CD4-positive, CD25-positive, alpha-beta regulatory T cell (primary cell): ENCODE results near the gene ETV1. TPM values are rescaled to one million over a fixed set of nuclear protein-coding genes. Genes with fewer than 3 reads are reported as not detected.

ENCODE experiments used
- ATAC-seq, 2 donors: fragments of 150-1000 bp; cut with Tn5 transposase; one replicate each; pipeline ENCODE4 v1.10.0; 2021; ENCODE audit warnings: low read depth in 2 of 2, moderate number of reproducible peaks in 2 of 2, moderate library complexity in 1 of 2
- DNase-seq, 3 donors: peaks; one replicate each; pipeline versions ENCODE4 v3.0.0 to v3.0.0-alpha.2; 2012 to 2022; ENCODE audit warnings: mixed read lengths in 1 of 3
- H3K27ac ChIP-seq: one replicate; pipeline ENCODE4 v1.7.0; 2013; ENCODE audit warnings: mild to moderate bottlenecking, low read length; ENCODE audit not compliant: insufficient read depth, poor library complexity, severe bottlenecking
- H3K27me3 ChIP-seq: one replicate; pipeline ENCODE4 v1.7.0; 2013; ENCODE audit warnings: low read length; ENCODE audit not compliant: control insufficient read depth, insufficient read depth
- H3K36me3 ChIP-seq: one replicate; pipeline ENCODE4 v1.7.0; 2013; ENCODE audit warnings: mild to moderate bottlenecking, low read length, moderate library complexity; ENCODE audit not compliant: control insufficient read depth, insufficient read depth
- H3K4me1 ChIP-seq: 2 replicates; pipeline ENCODE4 v1.7.0; 2013; ENCODE audit warnings: mild to moderate bottlenecking, low read length; ENCODE audit not compliant: insufficient read depth, control insufficient read depth, poor library complexity, severe bottlenecking
- H3K4me3 ChIP-seq: one replicate; pipeline ENCODE4 v1.7.0; 2013; ENCODE audit warnings: low read depth, mild to moderate bottlenecking, low read length, moderate library complexity
- H3K9me3 ChIP-seq, 2 experiments: 1 replicate in 1 of 2; 2 replicates in 1 of 2; pipeline ENCODE4 v1.7.0; 2013; ENCODE audit warnings: low read length in 2 of 2, mild to moderate bottlenecking in 1 of 2, moderate library complexity in 1 of 2; ENCODE audit not compliant: control insufficient read depth in 2 of 2
- H3K27ac Mint-ChIP-seq, 3 donors: one replicate each; pipeline ENCODE4 v1.8.0; 2020 to 2022; ENCODE audit warnings: mild to moderate bottlenecking in 3 of 3, mixed read lengths in 3 of 3, moderate library complexity in 2 of 3
- H3K27me3 Mint-ChIP-seq: one replicate; pipeline ENCODE4 v1.8.0; 2022; ENCODE audit warnings: mild to moderate bottlenecking, mixed read lengths
- H3K36me3 Mint-ChIP-seq: one replicate; pipeline ENCODE4 v1.8.0; 2020; ENCODE audit warnings: mixed read lengths
- H3K4me1 Mint-ChIP-seq, 4 donors: one replicate each; pipeline ENCODE4 v1.8.0; 2020 to 2022; ENCODE audit warnings: mixed read lengths in 4 of 4, mild to moderate bottlenecking in 1 of 4
- H3K4me3 Mint-ChIP-seq, 4 donors: one replicate each; pipeline ENCODE4 v1.8.0; 2020 to 2022; ENCODE audit warnings: mild to moderate bottlenecking in 4 of 4, mixed read lengths in 4 of 4, moderate library complexity in 3 of 4
- H3K9me3 Mint-ChIP-seq, 7 donors: one replicate each; pipeline ENCODE4 v1.8.0; 2020 to 2022; ENCODE audit warnings: mixed read lengths in 7 of 7, mild to moderate bottlenecking in 3 of 7, moderate library complexity in 2 of 7
- polyA plus RNA-seq, 4 donors: library from polyadenylated mRNA; unstranded; fragments of 300-500 nt; fragmentation: Illumina TruSeq; gene quantifications; one replicate each; pipeline ENCODE4 v1.2.3, GENCODE V29; 2021
- total RNA-seq: library from RNA; stranded (reverse); gene quantifications from one replicate; pipeline ENCODE4 v1.2.3, GENCODE V29; 2022

ETV1 gene
- total and polyA plus RNA-seq, 5 donors from 2014 or later, result 0.07 to 1.2 (median 0.48) TPM; not detected in 1

GRCh38 chr7:13948019-13948801 lies 41.3 kb downstream of the ETV1 start:
- peaks cover 0 to 6% (median 2%) of the 10 kb centered on the region in 7 donors for H3K9me3 Mint-ChIP-seq
- H3K36me3 ChIP-seq, result no peaks in the 10 kb centered on the region
- no peaks in the 10 kb centered on the region for H3K4me1 Mint-ChIP-seq
- DNase-seq (no peak), ATAC-seq (no peak)
- no peak overlapping the region for H3K4me3 Mint-ChIP-seq
- no peak overlapping the region for H3K27ac Mint-ChIP-seq
- no peaks in the 10 kb centered on the region for H3K4me1 ChIP-seq
- H3K27me3 ChIP-seq, result no peaks in the 10 kb centered on the region
- H3K4me3 ChIP-seq, result no peak overlapping the region
- no peak overlapping the region for H3K27ac ChIP-seq
- H3K9me3 ChIP-seq, result no peaks in the 10 kb centered on the region
- H3K36me3 Mint-ChIP-seq, result no peaks in the 10 kb centered on the region
- no peaks in the 10 kb centered on the region for H3K27me3 Mint-ChIP-seq

GRCh38 chr7:13947535-13947934 lies 41.9 kb downstream of the ETV1 start:
- no peaks in the 10 kb centered on the region for H3K4me1 Mint-ChIP-seq
- H3K36me3 Mint-ChIP-seq, result no peaks in the 10 kb centered on the region
- no peaks in the 10 kb centered on the region for H3K27me3 ChIP-seq
- no peak for DNase-seq
- H3K27me3 Mint-ChIP-seq, result no peaks in the 10 kb centered on the region
- no peaks in the 10 kb centered on the region for H3K9me3 ChIP-seq
- H3K36me3 ChIP-seq, result no peaks in the 10 kb centered on the region
- no peak for ATAC-seq
- H3K4me1 ChIP-seq, result no peaks in the 10 kb centered on the region
- H3K4me3 Mint-ChIP-seq, result no peak overlapping the region
- H3K4me3 ChIP-seq, result no peak overlapping the region
- H3K9me3 Mint-ChIP-seq, result peaks cover 0 to 6% (median 2%) of the 10 kb centered on the region in 7 donors
- H3K27ac Mint-ChIP-seq, result peak overlapping the region in 1 of 3 donors; percentile 38
- H3K27ac ChIP-seq, result no peak overlapping the region

- H3K36me3 Mint-ChIP-seq, result no peaks in the 10 kb centered on the region
- H3K9me3 Mint-ChIP-seq, result peaks cover 0 to 6% (median 3%) of the 10 kb centered on the region in 7 donors
- no peak overlapping the region for H3K27ac Mint-ChIP-seq
- H3K9me3 ChIP-seq, result no peaks in the 10 kb centered on the region
- no peak for DNase-seq
- no peaks in the 10 kb centered on the region for H3K4me1 ChIP-seq
- H3K4me3 Mint-ChIP-seq, result no peak overlapping the region
- no peak overlapping the region for H3K4me3 ChIP-seq
- no peaks in the 10 kb centered on the region for H3K4me1 Mint-ChIP-seq
- ATAC-seq, result no peak
- H3K27me3 Mint-ChIP-seq, result no peaks in the 10 kb centered on the region
- H3K36me3 ChIP-seq, result no peaks in the 10 kb centered on the region
- H3K27ac ChIP-seq, result no peak overlapping the region
- H3K27me3 ChIP-seq, result no peaks in the 10 kb centered on the region
These were observed 43.3 kb downstream of the ETV1 start for GRCh38 chr7:13946181-13946580.

- Mint-ChIP-seq H3K36me3 (no peaks in the 10 kb centered on the region), H3K27me3 (no peaks in the 10 kb centered on the region), H3K4me3 (no peak overlapping the region), H3K27ac (no peak overlapping the region), H3K4me1 (no peaks in the 10 kb centered on the region), H3K9me3 (peaks cover 0 to 5% (median 3%) of the 10 kb centered on the region in 7 donors)
- H3K4me1 ChIP-seq, result no peaks in the 10 kb centered on the region
- no peaks in the 10 kb centered on the region for H3K9me3 ChIP-seq
- no peak overlapping the region for H3K27ac ChIP-seq
- no peak for DNase-seq
- no peak for ATAC-seq
- H3K27me3 ChIP-seq, result no peaks in the 10 kb centered on the region
- H3K4me3 ChIP-seq, result no peak overlapping the region
- no peaks in the 10 kb centered on the region for H3K36me3 ChIP-seq
These were observed 43.8 kb downstream of the ETV1 start for GRCh38 chr7:13945670-13946069.

GRCh38 chr7:13933536-13933935 lies 55.9 kb downstream of the ETV1 start:
- H3K27me3 ChIP-seq, result no peaks in the 10 kb centered on the region
- ATAC-seq (no peak), DNase-seq (no peak)
- H3K27ac ChIP-seq, result no peak overlapping the region
- H3K9me3 ChIP-seq, result no peaks in the 10 kb centered on the region
- no peak overlapping the region for H3K27ac Mint-ChIP-seq
- H3K4me1 ChIP-seq, result no peaks in the 10 kb centered on the region
- H3K36me3 ChIP-seq, result no peaks in the 10 kb centered on the region
- H3K4me1 Mint-ChIP-seq, result no peaks in the 10 kb centered on the region
- peaks cover 0 to 5% (median 0%) of the 10 kb centered on the region in 7 donors for H3K9me3 Mint-ChIP-seq
- no peak overlapping the region for H3K4me3 ChIP-seq
- no peaks in the 10 kb centered on the region for H3K36me3 Mint-ChIP-seq
- H3K27me3 Mint-ChIP-seq, result no peaks in the 10 kb centered on the region
- H3K4me3 Mint-ChIP-seq, result no peak overlapping the region

GRCh38 chr7:13933091-13933490 lies 56.4 kb downstream of the ETV1 start:
- H3K4me1 Mint-ChIP-seq, result no peaks in the 10 kb centered on the region
- H3K27me3 ChIP-seq, result no peaks in the 10 kb centered on the region
- no peak overlapping the region for H3K4me3 Mint-ChIP-seq
- no peaks in the 10 kb centered on the region for H3K4me1 ChIP-seq
- H3K27ac Mint-ChIP-seq, result no peak overlapping the region
- H3K4me3 ChIP-seq, result no peak overlapping the region
- H3K9me3 Mint-ChIP-seq, result peaks cover 0 to 5% (median 0%) of the 10 kb centered on the region in 7 donors
- ATAC-seq, result no peak
- no peaks in the 10 kb centered on the region for H3K27me3 Mint-ChIP-seq
- DNase-seq, result no peak
- no peak overlapping the region for H3K27ac ChIP-seq
- H3K9me3 ChIP-seq, result no peaks in the 10 kb centered on the region
- no peaks in the 10 kb centered on the region for H3K36me3 Mint-ChIP-seq
- no peaks in the 10 kb centered on the region for H3K36me3 ChIP-seq

- Histone ChIP-seq H3K27me3 (no peaks in the 10 kb centered on the region), H3K27ac (no peak overlapping the region), H3K4me1 (no peaks in the 10 kb centered on the region), H3K4me3 (no peak overlapping the region), H3K9me3 (no peaks in the 10 kb centered on the region), H3K36me3 (no peaks in the 10 kb centered on the region)
- Mint-ChIP-seq H3K36me3 (no peaks in the 10 kb centered on the region), H3K4me1 (no peaks in the 10 kb centered on the region), H3K4me3 (no peak overlapping the region), H3K27me3 (no peaks in the 10 kb centered on the region), H3K9me3 (peaks cover 0 to 5% (median 0%) of the 10 kb centered on the region in 7 donors), H3K27ac (no peak overlapping the region)
- ATAC-seq (no peak), DNase-seq (no peak)
These were observed 57.3 kb downstream of the ETV1 start for GRCh38 chr7:13932131-13932530.

- H3K9me3 ChIP-seq, result no peaks in the 10 kb centered on the region
- Mint-ChIP-seq H3K4me1 (no peaks in the 10 kb centered on the region), H3K27ac (no peak overlapping the region), H3K36me3 (no peaks in the 10 kb centered on the region), H3K27me3 (no peaks in the 10 kb centered on the region), H3K9me3 (peaks cover 0 to 4% (median 0%) of the 10 kb centered on the region in 7 donors), H3K4me3 (no peak overlapping the region)
- no peak overlapping the region for H3K27ac ChIP-seq
- no peaks in the 10 kb centered on the region for H3K36me3 ChIP-seq
- H3K4me3 ChIP-seq, result no peak overlapping the region
- no peaks in the 10 kb centered on the region for H3K4me1 ChIP-seq
- DNase-seq (no peak), ATAC-seq (no peak)
- H3K27me3 ChIP-seq, result no peaks in the 10 kb centered on the region
These were observed 68.4 kb downstream of the ETV1 start for GRCh38 chr7:13921062-13921461.
